KMS-11 (cell line): ENCODE measurements around the gene CA9.

Experiments
- H2AFZ ChIP-seq: fragments of 200-600 bp; sonication (generic); 2 replicates; pipeline ENCODE4 v1.6.1; 2016; ENCODE audit warnings: antibody characterized with exemption, mixed run types, low read depth
- H3K27ac ChIP-seq: fragments of 200-600 bp; sonication (generic); 2 replicates; pipeline ENCODE4 v1.6.1; 2016; ENCODE audit warnings: mild to moderate bottlenecking, mixed run types
- H3K27me3 ChIP-seq: fragments of 200-600 bp; sonication (generic); 2 replicates; pipeline ENCODE4 v1.6.1; 2017; ENCODE audit warnings: mild to moderate bottlenecking, low read depth, mixed run types, moderate library complexity; ENCODE audit not compliant: insufficient read depth
- H3K36me3 ChIP-seq: fragments of 200-600 bp; sonication (generic); 2 replicates; pipeline ENCODE4 v1.6.1; 2017; ENCODE audit warnings: mild to moderate bottlenecking, mixed run types; ENCODE audit not compliant: insufficient read depth
- H3K4me1 ChIP-seq: fragments of 200-600 bp; sonication (generic); 2 replicates; pipeline ENCODE4 v1.6.1; 2016; ENCODE audit warnings: mild to moderate bottlenecking, low read depth, mixed run types; ENCODE audit not compliant: poor library complexity, severe bottlenecking
- H3K4me2 ChIP-seq: fragments of 200-600 bp; sonication (generic); 2 replicates; pipeline ENCODE4 v1.7.0; 2016; ENCODE audit warnings: mild to moderate bottlenecking, mixed run types
- H3K4me3 ChIP-seq: fragments of 200-600 bp; sonication (generic); IDR thresholded peaks from 2 replicates; pipeline ENCODE4 v1.6.1; 2017; ENCODE audit warnings: low read depth, low read length, mixed read lengths; ENCODE audit not compliant: insufficient read depth
- H3K79me2 ChIP-seq: fragments of 200-600 bp; sonication (generic); 2 replicates; pipeline ENCODE4 v1.6.1; 2016; ENCODE audit warnings: low read depth, mixed run types; ENCODE audit not compliant: insufficient read depth
- H3K9ac ChIP-seq: fragments of 200-600 bp; sonication (generic); 2 replicates; pipeline ENCODE4 v1.6.1; 2016; ENCODE audit warnings: mild to moderate bottlenecking, mixed run types
- H4K20me1 ChIP-seq: fragments of 200-600 bp; sonication (generic); 2 replicates; pipeline ENCODE4 v1.6.1; 2016; ENCODE audit warnings: mild to moderate bottlenecking, mixed run types; ENCODE audit not compliant: insufficient read depth
- CTCF ChIP-seq: fragments of 200-600 bp; sonication (generic); conservative IDR thresholded peaks from 2 replicates; pipeline ENCODE4 v1.6.1; 2017; ENCODE audit warnings: low read depth, mild to moderate bottlenecking, antibody characterized with exemption, low read length, moderate library complexity, mixed read lengths

Gene CA9

DNA sequence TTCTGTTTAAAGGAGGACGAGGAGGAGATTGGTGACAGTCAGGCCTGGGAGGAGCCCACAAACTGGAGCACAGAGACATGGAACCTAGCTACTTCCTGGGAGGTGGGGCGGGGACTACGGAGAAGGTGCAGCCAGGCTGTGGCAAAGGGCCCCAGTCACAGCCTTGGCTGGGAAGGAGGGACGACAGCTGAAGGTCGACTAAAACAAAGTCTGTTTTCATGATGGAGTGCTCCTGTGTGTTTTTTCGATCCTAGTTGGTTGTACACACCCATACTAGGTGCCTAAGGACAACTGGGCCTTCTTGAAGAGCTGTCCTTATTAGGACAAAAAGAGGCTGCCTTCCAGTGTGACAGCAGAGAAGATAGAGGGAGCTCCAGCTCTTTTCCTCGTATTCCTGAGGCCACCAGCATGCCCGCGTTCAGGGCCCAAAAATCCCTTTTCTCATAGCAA is 12.7 kb upstream of the CA9 start:
- Histone ChIP-seq H3K4me2 (no peak overlapping the region), H3K27ac (no peak overlapping the region), H3K4me1 (peaks cover 28% of the 10 kb centered on the region)

GRCh38 chr9:35661756-35662350 is 11.9 kb upstream of the CA9 start:
- Histone ChIP-seq H2AFZ (no peak overlapping the region), H3K27ac (no peak overlapping the region), H3K79me2 (no peaks in the 10 kb centered on the region; the same call in 1 of the 2 replicates), H3K36me3 (no peaks in the 10 kb centered on the region), H3K9ac (no peak overlapping the region), H4K20me1 (no peaks in the 10 kb centered on the region), H3K27me3 (no peaks in the 10 kb centered on the region), H3K4me2 (no peak overlapping the region), H3K4me1 (peaks cover 31% of the 10 kb centered on the region), H3K4me3 (no peak overlapping the region)
- TF ChIP-seq CTCF = no peak

More for the DNA sequence above, 12.7 kb upstream of the CA9 start:
- Histone ChIP-seq H3K27me3 (no peaks in the 10 kb centered on the region), H3K79me2 (no peaks in the 10 kb centered on the region; the same call in 1 of the 2 replicates), H3K4me3 (no peak overlapping the region), H4K20me1 (no peaks in the 10 kb centered on the region), H3K36me3 (no peaks in the 10 kb centered on the region), H2AFZ (no peak overlapping the region), H3K9ac (no peak overlapping the region)
- TF ChIP-seq CTCF = no peak

DNA sequence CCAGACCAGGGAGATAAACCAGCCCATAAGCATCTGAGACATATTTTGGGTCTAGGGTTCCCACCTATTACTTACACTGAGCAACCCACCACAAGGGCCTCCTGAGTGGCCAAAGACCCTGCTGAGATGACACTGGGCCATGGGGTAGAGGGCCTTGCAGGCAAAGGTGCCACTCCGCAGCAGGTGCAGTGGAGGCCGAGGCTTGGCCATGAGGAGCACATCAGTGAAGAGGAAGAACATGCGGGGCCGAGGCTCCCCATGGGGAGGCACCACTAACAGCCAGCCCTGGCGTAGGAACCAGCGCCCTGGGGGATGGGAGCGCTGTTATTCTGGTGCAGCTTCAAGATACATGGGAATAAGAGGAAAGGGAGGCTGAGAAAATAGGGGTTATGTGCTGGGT is 11.3 kb upstream of the CA9 start:
- H4K20me1 ChIP-seq = no peaks in the 10 kb centered on the region
- H3K36me3 ChIP-seq = no peaks in the 10 kb centered on the region
- no peak for TF ChIP-seq CTCF
- no peak overlapping the region for H3K4me2 ChIP-seq
- no peaks in the 10 kb centered on the region for H3K27me3 ChIP-seq
- H2AFZ ChIP-seq = no peak overlapping the region
- H3K27ac ChIP-seq = no peak overlapping the region
- H3K9ac ChIP-seq = no peak overlapping the region
- peaks cover 27% of the 10 kb centered on the region for H3K4me1 ChIP-seq
- H3K79me2 ChIP-seq = no peaks in the 10 kb centered on the region; the same call in 1 of the 2 replicates
- H3K4me3 ChIP-seq = no peak overlapping the region

DNA sequence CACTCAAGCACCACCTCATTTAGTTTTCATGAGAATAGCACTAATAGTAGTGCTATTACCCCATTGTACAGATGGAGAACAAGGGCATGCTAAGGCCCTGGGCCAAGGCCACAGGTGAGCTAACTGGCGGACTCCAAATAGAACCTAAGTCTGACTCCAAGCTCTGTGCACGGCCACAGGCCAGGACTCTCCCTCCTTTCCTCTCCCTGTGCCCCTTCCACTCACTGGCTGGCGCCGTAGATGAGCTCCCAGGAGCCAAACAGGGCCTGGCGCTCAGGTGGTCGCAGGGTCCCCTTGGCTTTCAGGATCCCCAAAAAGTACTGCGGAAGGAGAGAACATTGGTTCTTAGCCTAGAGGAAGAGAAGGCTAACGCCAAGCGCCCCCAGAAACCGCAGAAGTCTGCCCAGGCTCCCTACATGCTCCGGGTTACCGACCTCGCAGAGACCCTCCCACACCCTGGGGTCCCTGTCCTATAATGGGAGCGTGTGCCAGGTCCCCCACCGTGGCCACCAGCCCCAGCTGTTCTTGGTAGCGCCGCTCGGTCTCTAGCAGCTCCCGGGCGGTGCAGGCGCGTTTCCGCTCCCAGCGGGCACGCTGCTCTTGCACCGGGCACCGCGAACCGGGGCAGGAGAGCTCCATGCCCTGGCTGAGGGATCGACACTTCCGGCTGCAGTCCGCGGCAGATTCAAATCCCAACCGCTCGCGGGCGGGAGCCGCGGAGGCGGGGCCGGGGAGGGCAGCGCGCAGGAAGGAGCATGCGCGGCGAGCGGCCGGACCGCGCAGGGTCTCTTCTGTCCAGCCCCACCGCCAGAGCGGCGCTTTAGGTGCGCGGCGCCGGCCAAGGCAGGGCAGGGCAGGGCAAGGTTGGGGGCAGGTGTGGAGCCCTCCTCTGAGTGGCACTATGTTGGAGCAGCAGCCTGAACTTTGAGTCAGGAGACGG is 8.9 kb upstream of the CA9 start, which contains the start of gene ARHGEF39:
Gene ARHGEF39 (minus strand): TSS at position 665 of the 940 bp plus-strand sequence. CDS start 26 bp downstream, at position 639.
- Histone ChIP-seq H3K4me1 (peaks cover 16% of the 10 kb centered on the region), H3K4me3 (no peak within 1 kb of the TSS), H4K20me1 (no peaks in the 10 kb centered on the region), H3K27me3 (no peaks in the 10 kb centered on the region), H3K79me2 (no peaks in the 10 kb centered on the region), H3K9ac (peak within 1 kb of the TSS; percentile 51; the same call in 1 of the 2 replicates), H3K4me2 (peak within 1 kb of the TSS; percentile 60), H3K36me3 (no peaks in the 10 kb centered on the region), H3K27ac (no peak within 1 kb of the TSS), H2AFZ (peak within 1 kb of the TSS; percentile 39; the same call in 1 of the 2 replicates)
- TF ChIP-seq CTCF = no peak
